Esophagus squamous epithelium (tissue), 5 donors: ENCODE measurements around the gene CDH12. TPM values are rescaled to one million over a fixed set of nuclear protein-coding genes. Genes with fewer than 3 reads are reported as not detected.

ENCODE experiments used
- DNase-seq: peaks from one replicate; lab custom pipeline; 2025; lab: John Stamatoyannopoulos, UW
- H3K27ac ChIP-seq, 4 donors: fragments of 200-600 bp; sonication (generic); one replicate each; pipeline ENCODE4 v1.5.1; 2016 to 2019; ENCODE audit warnings: mild to moderate bottlenecking in 1 of 4
- H3K27me3 ChIP-seq, 4 donors: fragments of 200-600 bp; sonication (generic); 1 replicate in 3 of 4; 2 replicates in 1 of 4; pipeline versions ENCODE4 v1.5.1 to v1.6.0; 2017 to 2021; ENCODE audit warnings: antibody characterized with exemption in 1 of 4
- H3K36me3 ChIP-seq, 3 donors: fragments of 200-600 bp; sonication (generic); one replicate each; pipeline ENCODE4 v1.5.1; 2016 to 2019
- H3K4me1 ChIP-seq, 3 donors: fragments of 200-600 bp; sonication (generic); one replicate each; pipeline ENCODE4 v1.5.1; 2017 to 2019
- H3K4me3 ChIP-seq, 4 donors: fragments of 200-600 bp; sonication (generic); 1 replicate in 3 of 4; 2 replicates in 1 of 4; pipeline ENCODE4 v1.5.1; 2016 to 2019; ENCODE audit warnings: mild to moderate bottlenecking in 2 of 4, moderate library complexity in 1 of 4
- H3K9me3 ChIP-seq, 3 donors: fragments of 200-600 bp; sonication (generic); one replicate each; pipeline ENCODE4 v1.5.1; 2016 to 2019
- POLR2A ChIP-seq, 4 donors: fragments of 450-650 bp; IDR thresholded peaks; one replicate each; pipeline ENCODE4 v1.6.1; 2017; ENCODE audit warnings: antibody characterized with exemption in 4 of 4, mild to moderate bottlenecking in 4 of 4, moderate library complexity in 3 of 4
- WGBS, 2 donors: methylation state at CpG; one replicate each; pipeline ENCODE4 v1.1.5; 2018; 5-methylcytosine and 5-hydroxymethylcytosine counted together
- intact Hi-C: fragments of 100-400 bp; cut with DNase I; formaldehyde crosslinking; loops from one replicate; pipeline ENCODE4 v1.15.0; 2022
- total RNA-seq, 4 donors: library from RNA; depleted of rRNA; stranded (reverse); fragments of >200 nt; gene quantifications; one replicate each; pipeline ENCODE4 v1.1.0, GENCODE V29; 2016
- TF ChIP-seq, protein P1 (sequence below), 6 experiments: fragments of 450-650 bp in 4 of 6; fragments of 200-600 bp in 2 of 6; sonication (generic) in 2 of 6; IDR thresholded peaks; one replicate each; pipeline ENCODE4 v1.5.1; 2016 to 2019; ENCODE audit warnings: antibody characterized with exemption in 6 of 6, mild to moderate bottlenecking in 4 of 6, moderate library complexity in 4 of 6
- donor health status: DM: yes; HTN: yes; CAD: no.

Gene CDH12
- total RNA-seq, 4 donors from 2014 or later: not detected

DNA sequence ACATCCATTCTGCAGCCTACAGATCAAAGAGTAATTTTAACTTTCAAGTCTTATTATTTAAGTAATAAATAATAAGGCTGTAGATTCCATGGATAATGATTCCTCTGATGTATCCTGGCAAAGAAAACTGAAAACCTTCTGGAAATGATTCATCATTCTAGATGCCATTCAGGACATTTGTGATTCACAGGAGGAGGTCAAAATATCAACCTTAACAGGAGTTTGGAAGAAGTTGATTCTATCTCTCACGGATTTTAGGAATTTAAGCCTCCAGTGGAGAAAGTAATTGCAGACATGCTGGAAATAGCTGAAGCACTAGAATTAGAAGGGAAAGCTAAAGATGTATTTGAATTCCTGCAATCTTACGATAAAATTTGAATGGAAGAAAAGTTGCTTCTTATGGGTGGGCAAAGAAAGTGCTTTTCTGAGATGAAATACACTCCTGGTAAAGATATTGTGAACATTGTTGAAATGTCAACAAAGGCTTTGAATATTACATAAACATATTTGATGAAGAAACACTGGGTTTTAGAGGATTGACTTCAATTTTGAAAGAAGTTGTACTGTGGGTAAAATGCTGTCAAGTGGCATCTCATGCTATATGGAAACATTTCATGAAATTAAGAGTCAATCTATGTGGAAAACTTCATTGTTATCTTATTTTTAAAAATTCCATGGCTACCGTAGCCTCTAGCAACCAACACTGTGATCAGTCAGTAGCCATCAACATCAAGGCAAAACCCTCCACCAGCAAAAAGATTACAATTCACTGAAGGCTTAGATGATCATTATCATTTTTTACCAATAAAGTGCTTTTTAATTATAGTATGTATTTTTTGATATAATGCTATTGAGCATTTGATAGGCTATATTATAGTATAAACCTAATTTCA, 1141.0 kb downstream of the CDH12 start:
- Histone ChIP-seq H3K27ac (no peak overlapping the region), H3K4me1 (no peaks in the 10 kb centered on the region), H3K4me3 (no peak overlapping the region), H3K27me3 (no peaks in the 10 kb centered on the region), H3K9me3 (no peaks in the 10 kb centered on the region), H3K36me3 (no peaks in the 10 kb centered on the region)
- 62 to 72% methylated on average over 3 of the region's 3 CpGs for WGBS, 2 donors
- TF ChIP-seq POLR2A (IDR thresholded peaks at IDR 0.05): no peak
- TF ChIP-seq, protein P1, sequence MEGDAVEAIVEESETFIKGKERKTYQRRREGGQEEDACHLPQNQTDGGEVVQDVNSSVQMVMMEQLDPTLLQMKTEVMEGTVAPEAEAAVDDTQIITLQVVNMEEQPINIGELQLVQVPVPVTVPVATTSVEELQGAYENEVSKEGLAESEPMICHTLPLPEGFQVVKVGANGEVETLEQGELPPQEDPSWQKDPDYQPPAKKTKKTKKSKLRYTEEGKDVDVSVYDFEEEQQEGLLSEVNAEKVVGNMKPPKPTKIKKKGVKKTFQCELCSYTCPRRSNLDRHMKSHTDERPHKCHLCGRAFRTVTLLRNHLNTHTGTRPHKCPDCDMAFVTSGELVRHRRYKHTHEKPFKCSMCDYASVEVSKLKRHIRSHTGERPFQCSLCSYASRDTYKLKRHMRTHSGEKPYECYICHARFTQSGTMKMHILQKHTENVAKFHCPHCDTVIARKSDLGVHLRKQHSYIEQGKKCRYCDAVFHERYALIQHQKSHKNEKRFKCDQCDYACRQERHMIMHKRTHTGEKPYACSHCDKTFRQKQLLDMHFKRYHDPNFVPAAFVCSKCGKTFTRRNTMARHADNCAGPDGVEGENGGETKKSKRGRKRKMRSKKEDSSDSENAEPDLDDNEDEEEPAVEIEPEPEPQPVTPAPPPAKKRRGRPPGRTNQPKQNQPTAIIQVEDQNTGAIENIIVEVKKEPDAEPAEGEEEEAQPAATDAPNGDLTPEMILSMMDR (IDR thresholded peaks at IDR 0.05): no peak
- intact Hi-C loops: no loop called here
- DNase-seq: no peak

DNA sequence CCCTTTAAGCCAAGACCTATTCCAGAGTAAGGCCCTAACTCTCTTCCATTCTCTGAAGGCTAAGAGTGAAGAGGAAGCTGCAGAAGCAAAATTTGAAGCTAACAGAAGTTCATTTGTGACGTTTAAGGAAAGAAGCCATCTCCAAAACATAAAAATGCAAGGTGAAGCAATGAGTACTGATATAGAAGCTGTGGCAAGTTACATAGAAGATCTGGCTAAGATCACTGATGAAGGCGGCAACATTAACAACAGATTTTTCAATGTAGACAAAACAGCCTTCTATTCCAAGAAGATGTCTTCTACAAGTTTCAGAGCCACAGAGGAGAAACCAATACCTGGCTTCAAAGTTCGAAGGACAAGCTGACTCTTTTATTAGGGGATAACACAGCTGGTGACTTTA, 1143.4 kb downstream of the CDH12 start:
- no peaks in the 10 kb centered on the region for H3K27me3 ChIP-seq
- WGBS, 2 donors: 89 to 91% methylated on average over 3 of the region's 3 CpGs
- H3K4me3 ChIP-seq: no peak overlapping the region
- no peaks in the 10 kb centered on the region for H3K36me3 ChIP-seq
- intact Hi-C loops: no loop called here
- DNase-seq: no peak
- TF ChIP-seq, protein P1 (IDR thresholded peaks at IDR 0.05): no peak
- no peak for TF ChIP-seq POLR2A (IDR thresholded peaks at IDR 0.05)
- no peaks in the 10 kb centered on the region for H3K9me3 ChIP-seq
- no peaks in the 10 kb centered on the region for H3K4me1 ChIP-seq
- H3K27ac ChIP-seq: no peak overlapping the region

DNA sequence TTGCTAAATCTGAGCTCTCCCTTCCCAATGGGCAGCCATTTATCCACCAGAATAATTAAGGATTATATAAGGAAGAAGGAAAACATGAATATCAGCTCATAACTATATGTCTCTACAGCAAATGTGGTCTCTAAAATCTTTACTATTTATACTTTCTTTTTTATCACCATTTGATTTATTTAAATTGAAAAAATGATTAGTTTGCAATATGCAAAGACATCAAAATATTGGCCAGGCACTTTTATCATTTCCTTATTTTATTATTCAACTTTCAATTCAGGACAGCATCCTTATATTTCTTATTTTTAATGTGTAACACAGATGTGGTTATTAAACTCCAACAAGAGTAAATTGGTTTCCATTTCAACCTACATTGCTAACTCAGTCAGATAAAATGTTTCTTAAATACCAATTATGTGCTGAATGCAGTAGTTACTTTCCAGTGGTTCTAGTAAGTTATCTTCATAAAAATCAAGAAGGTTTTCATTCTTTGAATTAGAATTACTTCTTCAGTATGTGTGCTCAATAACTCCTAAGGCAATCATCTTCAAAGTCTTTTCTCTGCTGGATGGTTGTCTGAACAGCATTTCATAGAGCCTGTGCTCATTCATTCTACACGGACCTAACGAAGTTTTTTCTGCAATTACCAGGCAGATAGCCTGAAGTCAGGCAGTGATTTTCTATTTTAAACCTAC, 1148.0 kb downstream of the CDH12 start:
- DNase-seq: no peak
- H3K27ac ChIP-seq: no peak overlapping the region
- no peaks in the 10 kb centered on the region for H3K27me3 ChIP-seq
- no peak for TF ChIP-seq POLR2A (IDR thresholded peaks at IDR 0.05)
- TF ChIP-seq, protein P1 (IDR thresholded peaks at IDR 0.05): no peak
- intact Hi-C loops: no loop called here
- no peaks in the 10 kb centered on the region for H3K9me3 ChIP-seq
- WGBS, 2 donors: 70 to 80% methylated on average over 2 of the region's 2 CpGs
- no peak overlapping the region for H3K4me3 ChIP-seq
- H3K36me3 ChIP-seq: no peaks in the 10 kb centered on the region
- H3K4me1 ChIP-seq: no peaks in the 10 kb centered on the region

DNA sequence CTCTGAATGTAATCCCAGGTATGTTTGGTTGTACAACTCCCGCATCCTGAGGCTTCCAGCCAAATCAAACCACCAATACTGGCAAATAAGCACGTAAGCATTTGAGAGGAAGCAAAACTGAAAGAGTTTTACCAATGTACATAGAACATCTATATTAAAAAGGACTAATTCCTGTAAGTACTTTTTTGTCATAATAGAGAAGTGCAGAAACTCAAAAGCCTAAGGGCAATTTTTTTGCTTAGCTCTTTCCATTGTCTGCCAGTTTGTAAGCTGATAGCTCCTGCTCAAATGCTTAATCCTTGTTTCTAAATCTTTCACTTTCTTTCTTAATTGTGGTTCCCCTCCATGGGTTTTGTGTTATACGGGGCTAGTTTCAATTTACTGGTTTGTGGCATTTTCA, 1151.8 kb downstream of the CDH12 start:
- Histone ChIP-seq H3K4me1 (no peaks in the 10 kb centered on the region), H3K27ac (no peak overlapping the region), H3K4me3 (no peak overlapping the region), H3K9me3 (no peaks in the 10 kb centered on the region), H3K27me3 (no peaks in the 10 kb centered on the region), H3K36me3 (no peaks in the 10 kb centered on the region)
- WGBS, 2 donors: 38 to 50% methylated on average over 3 of the region's 3 CpGs
- intact Hi-C loops: no loop called here
- DNase-seq: no peak
- TF ChIP-seq, protein P1 (IDR thresholded peaks at IDR 0.05): no peak
